SK-N-MC (cell line): ENCODE data around the gene YBX1.
"Not testable (repeated sequence)": the region's sequence is repeated elsewhere in the genome, so short reads cannot be mapped to it uniquely, and the experiment has no call there.

ENCODE experiments used
- DNase-seq: peaks from one replicate; pipeline ENCODE4 v3.0.0-alpha.2; 2011; ENCODE audit warnings: low read depth, low spot score
- H3K27ac ChIP-seq: fragments of 200-600 bp; sonication (generic); 2 replicates; pipeline ENCODE4 v1.5.1; 2016; ENCODE audit warnings: mixed run types
- H3K36me3 ChIP-seq: fragments of 200-600 bp; sonication (generic); 2 replicates; pipeline ENCODE4 v1.6.1; 2017; ENCODE audit warnings: antibody characterized with exemption, low read length, mixed read lengths; ENCODE audit not compliant: insufficient read depth
- H3K4me3 ChIP-seq: fragments of 200-600 bp; sonication (generic); 2 replicates; pipeline ENCODE4 v1.5.1; 2016
- H3K9ac ChIP-seq: fragments of 200-600 bp; sonication (generic); 2 replicates; pipeline ENCODE4 v1.8.0; 2017; ENCODE audit warnings: mixed run types, mixed read lengths; ENCODE audit not compliant: insufficient read length
- H3K9me3 ChIP-seq: fragments of 200-600 bp; sonication (generic); 2 replicates; pipeline ENCODE4 v1.6.1; 2017; ENCODE audit warnings: low read depth, mild to moderate bottlenecking, antibody characterized with exemption, low read length, moderate library complexity, mixed read lengths
- EZH2 ChIP-seq: fragments of 200-600 bp; sonication (generic); IDR thresholded peaks from one replicate; pipeline ENCODE4 v1.6.1; 2017; ENCODE audit warnings: antibody characterized with exemption
- FOXP2 ChIP-seq: optimal IDR thresholded peaks from 2 replicates; pipeline ENCODE3; 2011; ENCODE audit warnings: mild to moderate bottlenecking, moderate library complexity; ENCODE audit not compliant: insufficient read depth; ENCODE audit errors: extremely low read length, control extremely low read depth
- POLR2AphosphoS5 ChIP-seq: IDR thresholded peaks from 2 replicates; pipeline ENCODE4 v1.6.1; 2012; ENCODE audit warnings: mild to moderate bottlenecking, low read depth, low read length, borderline replicate concordance

Gene YBX1

GRCh38 chr1:42698081-42698813 is 16.0 kb downstream of the YBX1 start:
- H3K4me3 ChIP-seq: no peak overlapping the region
- no peak overlapping the region for H3K9ac ChIP-seq
- DNase-seq: no peak
- TF ChIP-seq POLR2AphosphoS5: no peak
- no peak for TF ChIP-seq FOXP2
- no peak for TF ChIP-seq EZH2
- no peaks in the 10 kb centered on the region for H3K9me3 ChIP-seq
- H3K36me3 ChIP-seq: peaks cover 99% of the 10 kb centered on the region
- H3K27ac ChIP-seq: no peak overlapping the region

- TF ChIP-seq FOXP2 (no peak), POLR2AphosphoS5 (no peak), EZH2 (no peak)
- H3K9me3 ChIP-seq: no peaks in the 10 kb centered on the region
- H3K9ac ChIP-seq: no peak overlapping the region
- peaks cover 99% of the 10 kb centered on the region for H3K36me3 ChIP-seq
- 0 out of 2 replicates have a peak overlapping the region, but pooled peaks have one; percentile 2 for H3K27ac ChIP-seq
- no peak overlapping the region for H3K4me3 ChIP-seq
- DNase-seq: no peak
Observed at GRCh38 chr1:42700006-42700405, 17.8 kb downstream of the YBX1 start.

GRCh38 chr1:42703888-42704464 is 21.8 kb downstream of the YBX1 start:
- no peak overlapping the region for H3K27ac ChIP-seq
- TF ChIP-seq POLR2AphosphoS5: peak; percentile 29; the same call in 1 of the 2 replicates
- no peak for TF ChIP-seq EZH2
- no peak for TF ChIP-seq FOXP2
- H3K9me3 ChIP-seq: no peaks in the 10 kb centered on the region
- H3K36me3 ChIP-seq: peaks cover 98% of the 10 kb centered on the region
- no peak overlapping the region for H3K4me3 ChIP-seq
- H3K9ac ChIP-seq: no peak overlapping the region
- no peak for DNase-seq

GRCh38 chr1:42712808-42713207 is 30.6 kb downstream of the YBX1 start:
- not testable (repeated sequence) for H3K27ac ChIP-seq, H3K4me3 ChIP-seq, H3K9ac ChIP-seq, H3K9me3 ChIP-seq, DNase-seq
- H3K36me3 ChIP-seq: peaks cover 76% of the 10 kb centered on the region

GRCh38 chr1:42713293-42713692 is 31.1 kb downstream of the YBX1 start:
- H3K27ac ChIP-seq: no peak overlapping the region
- H3K9me3 ChIP-seq: no peaks in the 10 kb centered on the region; the same call in 1 of the 2 replicates
- no peak for DNase-seq
- TF ChIP-seq FOXP2: no peak
- TF ChIP-seq EZH2: no peak
- TF ChIP-seq POLR2AphosphoS5: no peak
- peaks cover 71% of the 10 kb centered on the region for H3K36me3 ChIP-seq
- no peak overlapping the region for H3K4me3 ChIP-seq
- H3K9ac ChIP-seq: no peak overlapping the region

GRCh38 chr1:42714441-42714840 is 32.2 kb downstream of the YBX1 start:
- H3K36me3 ChIP-seq: peaks cover 64% of the 10 kb centered on the region
- H3K4me3 ChIP-seq, H3K9me3 ChIP-seq, DNase-seq, H3K27ac ChIP-seq, H3K9ac ChIP-seq: not testable (repeated sequence)

GRCh38 chr1:42720868-42721267 is 38.6 kb downstream of the YBX1 start:
- Histone ChIP-seq H3K9ac (no peak overlapping the region), H3K36me3 (peaks cover 10% of the 10 kb centered on the region; the same call in 1 of the 2 replicates), H3K27ac (no peak overlapping the region), H3K9me3 (no peaks in the 10 kb centered on the region), H3K4me3 (no peak overlapping the region)
- no peak for DNase-seq
- TF ChIP-seq POLR2AphosphoS5: no peak
- no peak for TF ChIP-seq FOXP2
- TF ChIP-seq EZH2: no peak

- Histone ChIP-seq H3K4me3 (no peak overlapping the region), H3K27ac (no peak overlapping the region), H3K36me3 (0 out of 2 replicates have a peak, but pooled peaks cover 7% of the 10 kb centered on the region), H3K9me3 (no peaks in the 10 kb centered on the region), H3K9ac (no peak overlapping the region)
- no peak for DNase-seq
- TF ChIP-seq EZH2 (no peak), POLR2AphosphoS5 (no peak), FOXP2 (no peak)
Observed at GRCh38 chr1:42721926-42722325, 39.7 kb downstream of the YBX1 start.

- H3K4me3 ChIP-seq, H3K9me3 ChIP-seq, H3K36me3 ChIP-seq, DNase-seq, H3K27ac ChIP-seq, H3K9ac ChIP-seq: not testable (repeated sequence)
Observed at GRCh38 chr1:42722403-42722802, 40.2 kb downstream of the YBX1 start.

- TF ChIP-seq EZH2: no peak
- no peak for TF ChIP-seq FOXP2
- no peak for TF ChIP-seq POLR2AphosphoS5
- no peaks in the 10 kb centered on the region for H3K9me3 ChIP-seq
- H3K27ac ChIP-seq: no peak overlapping the region
- H3K36me3 ChIP-seq: no peaks in the 10 kb centered on the region
- DNase-seq: no peak
- no peak overlapping the region for H3K9ac ChIP-seq
- H3K4me3 ChIP-seq: no peak overlapping the region
Observed at GRCh38 chr1:42723511-42723910, 41.3 kb downstream of the YBX1 start.

GRCh38 chr1:42725820-42726219 is 43.6 kb downstream of the YBX1 start:
- not testable (repeated sequence) for H3K9ac ChIP-seq, H3K36me3 ChIP-seq, H3K4me3 ChIP-seq, H3K27ac ChIP-seq, DNase-seq, H3K9me3 ChIP-seq
